SW 1271 (cell line): ENCODE measurements around the gene KIF14.
"Not testable (repeated sequence)": the region's sequence is repeated elsewhere in the genome, so short reads cannot be mapped to it uniquely, and the experiment has no call there.

ENCODE experiments used
- DNase-seq, 2 experiments: peaks; one replicate each; lab custom pipeline; 2025; lab: John Stamatoyannopoulos, UW

The KIF14 gene

DNA sequence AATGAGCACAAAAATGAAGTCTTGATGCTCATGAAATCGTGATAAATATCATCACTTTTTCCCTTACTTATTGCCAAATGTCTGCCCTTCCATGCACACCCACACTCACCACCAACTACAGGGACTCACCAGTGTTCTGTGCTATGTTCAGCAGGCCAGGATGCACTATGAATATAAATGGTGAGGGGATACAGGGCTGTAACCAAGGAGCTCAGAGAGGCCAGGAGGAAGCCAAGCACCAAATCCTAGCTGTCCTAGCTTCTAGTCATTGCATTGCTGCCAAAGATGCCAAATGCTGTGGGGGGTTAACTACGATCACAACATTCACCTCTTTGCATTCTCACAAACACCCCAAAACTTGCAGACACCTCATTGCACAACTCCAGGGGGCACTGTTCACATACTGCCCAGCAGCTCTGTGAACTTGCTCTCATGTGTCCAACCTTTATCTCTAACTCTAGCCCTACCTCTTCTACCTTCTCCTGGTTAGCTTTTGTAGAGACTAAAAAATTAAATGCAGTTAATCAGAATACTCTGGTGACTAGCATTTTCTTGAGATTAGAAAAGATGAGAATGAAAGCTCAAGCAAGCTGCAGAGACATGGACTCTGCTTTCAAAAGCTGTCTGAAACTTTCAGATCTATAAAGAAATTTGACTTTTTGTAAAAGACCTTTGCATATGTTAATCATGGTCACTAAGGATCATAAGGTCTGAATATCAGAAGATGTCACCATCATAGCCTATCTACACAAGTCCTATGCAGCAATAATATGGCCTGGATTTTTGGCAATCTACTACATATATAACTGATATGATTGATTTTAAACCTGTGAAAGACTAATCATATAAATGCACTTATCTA lies 13.9 kb upstream of the KIF14 start:
- no peak for DNase-seq

DNA sequence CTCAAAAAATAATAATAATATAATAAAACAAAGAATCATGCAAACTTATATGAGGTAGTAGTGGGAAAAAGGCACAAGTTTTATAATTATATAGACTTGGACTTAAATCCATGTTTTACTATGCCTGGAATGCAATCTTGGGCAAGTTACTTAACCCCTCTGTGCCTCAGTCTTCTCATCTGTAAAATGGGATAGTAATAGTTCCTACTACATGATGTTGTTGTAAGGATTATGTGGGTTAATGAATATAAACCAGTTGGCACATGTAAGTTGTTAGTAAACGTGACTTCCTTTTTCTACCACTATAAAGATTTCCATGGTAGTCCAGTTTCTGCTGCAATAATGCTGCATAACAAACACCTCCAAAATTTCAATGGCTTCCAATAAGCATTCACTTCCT lies 10.8 kb upstream of the KIF14 start:
- no peak for DNase-seq

DNA sequence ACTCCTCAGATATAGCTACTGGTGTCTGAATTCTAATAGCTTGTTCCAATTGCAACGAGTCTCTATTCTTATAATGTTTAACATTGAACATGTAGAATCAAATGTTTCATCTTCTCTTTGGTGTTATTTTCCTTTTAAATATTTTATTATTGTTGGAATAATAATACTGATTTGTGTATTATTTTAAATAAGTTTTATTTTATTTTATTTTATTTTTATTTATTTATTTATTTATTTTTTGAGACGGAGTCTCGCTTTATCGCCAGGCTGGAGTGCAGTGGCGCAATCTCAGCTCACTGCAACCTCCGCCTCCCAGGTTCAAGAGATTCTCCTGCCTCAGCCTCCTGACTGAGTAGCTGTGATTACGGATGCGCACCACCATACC lies 10.0 kb upstream of the KIF14 start:
- not testable (repeated sequence) for DNase-seq

DNA sequence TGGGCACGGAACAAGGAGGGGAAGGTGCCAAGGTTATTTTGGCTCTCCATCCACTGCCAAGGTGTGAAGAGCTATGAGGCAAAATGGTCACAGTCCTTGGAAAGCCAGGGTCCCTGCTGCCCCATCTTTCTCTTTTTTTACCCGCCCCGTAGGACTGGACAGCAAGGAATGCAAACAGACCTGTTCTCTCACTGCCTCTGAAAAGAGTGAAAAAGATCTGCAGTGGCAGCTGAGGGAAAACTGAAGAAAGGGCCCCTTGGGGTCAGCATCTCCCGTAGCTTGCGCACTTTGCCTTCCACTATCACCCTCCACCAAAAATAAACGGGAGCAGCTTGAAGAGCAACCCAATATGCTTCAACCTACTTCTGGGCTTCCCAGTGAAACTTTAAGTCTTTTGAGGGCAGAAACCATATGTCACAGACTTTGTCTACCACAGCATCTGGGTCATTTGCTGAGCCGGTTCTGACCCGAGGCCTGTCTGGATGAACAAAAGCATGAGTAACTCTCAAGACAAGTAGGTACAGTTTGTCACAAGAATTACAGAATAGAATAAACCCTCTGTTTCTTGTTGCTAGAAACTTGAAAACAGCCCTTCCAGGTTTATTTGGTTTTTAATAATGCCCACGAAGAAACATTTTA lies 9.4 kb upstream of the KIF14 start:
- no peak for DNase-seq

DNA sequence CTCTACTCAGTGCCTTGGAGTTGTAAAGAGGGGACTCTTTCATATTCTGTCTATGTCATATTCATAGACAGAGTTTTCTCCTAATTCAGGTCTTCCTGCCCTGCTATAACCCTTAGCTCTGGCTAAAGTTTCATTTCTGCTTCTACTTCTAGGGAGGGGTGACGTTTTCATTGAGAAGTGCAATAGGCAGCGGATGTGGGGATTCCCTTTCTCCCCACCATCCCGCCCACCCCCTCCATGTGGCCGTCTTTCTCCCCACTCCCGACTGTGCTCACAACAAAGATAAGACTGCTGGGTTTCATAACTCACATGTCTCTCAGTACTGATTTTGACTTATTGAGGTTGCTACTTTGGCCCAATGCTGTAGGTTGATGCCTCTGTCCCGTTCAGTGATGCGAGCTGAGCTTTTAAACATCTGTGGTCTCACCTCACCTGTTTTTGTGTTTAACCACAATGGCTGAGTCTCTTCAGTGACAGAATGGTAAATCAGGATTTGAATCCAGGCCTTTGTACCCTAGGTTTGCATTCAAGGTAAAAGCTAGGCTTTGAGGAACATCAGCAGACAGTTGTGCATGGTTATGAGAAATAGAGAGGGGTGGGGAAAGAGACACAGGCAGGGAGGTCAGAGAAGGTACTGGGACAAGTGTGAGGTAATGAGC lies 7.8 kb upstream of the KIF14 start:
- no peak for DNase-seq

DNA sequence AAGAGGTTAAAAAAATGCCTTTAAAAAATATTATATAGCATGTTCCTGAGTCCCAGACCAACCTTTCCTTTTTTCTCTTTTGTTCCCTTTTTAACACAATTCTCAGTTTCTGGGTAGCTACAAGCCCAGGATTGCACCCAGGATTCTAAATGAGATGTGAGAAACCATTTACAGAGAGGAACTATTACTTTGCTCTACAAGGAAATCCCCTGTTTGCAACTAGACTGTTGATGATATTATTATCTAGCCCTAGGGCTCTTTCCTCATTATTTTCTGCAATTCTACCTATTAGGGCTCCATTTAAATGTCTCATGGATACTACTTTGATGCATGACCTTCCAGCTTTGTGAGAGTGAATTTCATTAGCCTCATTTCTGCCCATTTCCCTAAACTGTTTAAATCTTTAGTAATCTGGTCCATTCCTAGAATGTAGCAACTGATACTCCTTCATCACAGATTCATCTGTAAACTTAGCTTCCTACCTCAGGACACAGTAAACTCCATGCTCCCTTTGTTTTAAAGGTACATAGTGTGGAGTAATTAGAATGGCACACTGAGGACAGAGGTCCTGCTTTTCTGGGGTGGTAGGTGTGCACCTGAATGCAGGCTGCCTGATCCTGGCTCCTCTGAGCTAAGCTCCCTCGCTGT lies 7.1 kb upstream of the KIF14 start:
- no peak for DNase-seq

DNA sequence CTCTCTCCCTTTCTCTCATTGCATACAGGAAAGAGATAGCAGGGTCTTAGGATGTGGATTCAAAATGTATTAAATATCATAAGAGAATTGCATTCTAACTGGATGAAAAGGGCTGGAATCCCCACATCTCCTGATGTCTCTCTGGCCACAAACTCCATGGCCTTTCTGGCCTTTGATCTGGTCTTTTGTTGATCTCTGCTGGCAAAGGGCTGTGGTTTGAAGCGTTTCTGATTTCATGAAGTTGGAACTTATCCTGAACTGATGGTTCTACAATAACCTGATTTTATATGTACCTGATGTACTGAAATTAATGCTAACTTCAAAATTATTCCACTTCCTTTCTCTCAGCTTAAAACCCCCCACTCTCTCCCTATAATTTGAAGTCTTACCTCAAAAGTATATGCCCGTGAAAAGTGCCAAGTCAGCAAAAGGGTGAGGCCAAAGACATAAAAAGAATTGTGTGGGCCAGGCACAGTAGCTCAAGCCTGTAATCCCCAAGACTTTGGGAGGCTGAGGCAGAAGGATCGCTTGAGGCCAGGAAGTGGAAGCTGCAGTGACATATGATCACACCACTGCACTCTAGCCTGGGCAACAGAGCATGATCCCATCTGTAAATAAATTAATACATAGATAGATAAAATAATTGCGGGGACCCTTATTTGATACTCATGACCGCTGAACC lies 6.4 kb upstream of the KIF14 start:
- no peak for DNase-seq

DNA sequence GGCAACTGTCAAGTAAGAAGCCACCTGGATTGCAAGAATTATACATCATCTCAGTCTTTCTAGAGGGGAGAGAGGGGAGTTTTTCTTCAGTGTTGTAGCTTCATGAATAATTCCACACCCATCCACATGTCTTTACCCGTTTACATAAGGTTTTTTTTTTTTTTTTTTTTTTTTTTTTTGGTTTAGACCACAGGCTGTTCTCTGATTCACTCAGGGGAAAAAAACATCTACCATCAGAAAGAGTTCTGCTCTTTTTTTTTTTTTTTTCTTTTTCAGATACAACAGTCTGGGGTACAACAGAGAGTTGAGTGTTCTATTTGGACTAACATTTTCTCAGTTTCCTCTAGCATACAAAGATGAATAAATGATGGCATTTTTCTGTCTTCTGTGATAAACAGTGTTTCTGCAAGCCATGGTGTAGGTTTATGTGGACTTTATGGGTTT lies 4.9 kb upstream of the KIF14 start:
- DNase-seq, result no peak

DNA sequence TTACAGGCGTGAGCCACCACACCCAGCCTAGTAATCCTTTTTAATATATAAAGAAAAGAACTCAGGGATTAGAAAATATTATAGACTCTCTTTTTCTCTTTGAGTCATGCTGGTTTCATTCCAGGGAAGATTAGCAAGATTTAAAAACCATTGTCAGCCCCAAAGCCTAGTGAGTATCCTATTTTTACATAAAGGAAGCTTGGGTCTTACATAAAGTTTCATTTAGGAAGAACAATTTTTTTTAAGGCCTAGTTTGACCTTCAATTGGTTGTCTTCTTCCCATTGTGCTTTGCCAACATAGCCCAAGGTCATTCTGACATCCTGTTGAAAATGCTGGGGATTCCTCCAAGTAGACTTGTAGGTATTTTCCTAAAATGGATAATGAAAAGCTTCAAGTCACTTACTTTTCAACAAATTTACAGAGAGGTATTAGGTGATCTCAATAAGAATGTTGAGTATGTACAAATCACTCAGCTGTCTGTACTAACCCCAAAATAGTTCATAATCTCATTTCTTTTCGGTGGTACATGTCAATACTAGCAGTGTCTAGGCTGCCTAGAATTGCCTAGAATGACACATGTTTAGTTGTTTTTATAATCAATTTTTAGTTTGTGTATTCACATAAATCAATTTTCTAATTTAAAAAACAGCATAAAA lies 4.3 kb upstream of the KIF14 start:
- DNase-seq, result no peak

DNA sequence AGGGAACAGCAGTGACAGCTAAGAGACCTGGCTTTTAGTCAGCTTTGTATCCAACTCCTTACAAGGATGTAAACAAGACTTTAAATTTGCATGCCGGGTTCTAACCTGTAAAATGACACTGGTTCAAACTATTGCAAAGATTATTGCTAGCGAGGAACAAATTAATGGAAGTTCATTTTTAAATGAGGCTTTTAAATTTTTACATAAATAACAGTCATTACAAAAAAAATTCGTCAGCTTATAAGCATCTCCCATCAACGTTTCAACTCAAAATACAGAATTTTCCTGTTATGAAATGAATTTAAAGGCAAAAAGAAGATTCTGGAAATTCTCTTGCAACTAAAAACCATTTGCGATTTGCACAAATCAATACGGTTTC lies 668 bp downstream of the KIF14 start:
- DNase-seq, result no peak

DNA sequence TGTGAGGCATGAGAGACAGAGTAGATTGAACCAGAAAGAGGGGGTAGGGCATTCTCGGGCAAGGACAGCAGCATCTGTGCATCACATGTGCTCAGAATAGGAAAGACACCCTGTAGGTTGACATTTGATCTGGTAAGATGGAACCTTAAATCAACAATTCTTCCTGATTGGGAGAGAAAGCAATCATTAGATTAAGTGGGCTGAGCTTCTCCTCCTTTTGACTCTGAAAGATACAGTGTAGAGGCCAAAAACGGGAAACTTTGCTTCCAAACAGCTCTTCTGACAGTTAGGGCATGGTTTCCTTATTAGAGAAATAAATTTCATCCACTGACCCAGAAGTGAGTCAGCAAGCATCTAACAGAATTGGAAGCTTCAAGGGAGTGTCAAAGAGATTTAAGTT lies 9.7 kb downstream of the KIF14 start:
- DNase-seq, result no peak

DNA sequence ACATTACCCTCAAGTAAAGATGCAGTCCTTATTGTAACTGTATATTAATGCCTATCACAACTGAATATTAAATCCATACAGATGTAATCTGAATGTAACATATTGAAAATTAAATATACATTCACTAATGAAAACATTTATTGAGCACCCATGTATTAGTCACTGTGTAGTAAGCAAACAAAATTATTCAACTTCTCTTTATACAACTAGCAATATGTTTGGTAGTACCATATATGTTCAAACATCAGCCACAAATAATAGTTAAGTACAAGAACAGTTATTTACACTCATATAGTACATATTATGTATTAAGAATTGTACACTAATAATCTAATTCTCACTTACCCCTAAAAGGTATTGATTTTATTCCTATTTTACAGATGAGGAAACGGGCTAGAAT lies 17.9 kb downstream of the KIF14 start:
- no peak for DNase-seq

DNA sequence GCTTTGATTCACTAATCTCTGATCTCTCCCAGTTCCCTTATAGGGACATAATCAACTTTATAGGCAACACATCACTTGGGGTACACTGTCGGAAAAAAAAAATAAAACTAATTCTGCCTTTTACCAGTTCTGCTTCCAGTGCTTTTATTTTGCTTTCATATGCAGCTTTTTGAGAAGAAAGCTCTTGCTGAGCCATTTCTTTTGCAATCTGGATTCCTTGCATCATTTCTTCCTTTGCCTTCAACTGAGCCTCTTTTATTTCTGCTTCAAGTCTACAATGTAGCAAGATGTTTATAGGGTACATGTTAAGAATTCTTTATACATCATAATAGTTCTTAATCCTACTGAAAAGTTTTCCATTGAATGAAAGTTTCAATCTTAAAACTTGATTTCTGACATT lies 30.6 kb downstream of the KIF14 start:
- no peak for DNase-seq

DNA sequence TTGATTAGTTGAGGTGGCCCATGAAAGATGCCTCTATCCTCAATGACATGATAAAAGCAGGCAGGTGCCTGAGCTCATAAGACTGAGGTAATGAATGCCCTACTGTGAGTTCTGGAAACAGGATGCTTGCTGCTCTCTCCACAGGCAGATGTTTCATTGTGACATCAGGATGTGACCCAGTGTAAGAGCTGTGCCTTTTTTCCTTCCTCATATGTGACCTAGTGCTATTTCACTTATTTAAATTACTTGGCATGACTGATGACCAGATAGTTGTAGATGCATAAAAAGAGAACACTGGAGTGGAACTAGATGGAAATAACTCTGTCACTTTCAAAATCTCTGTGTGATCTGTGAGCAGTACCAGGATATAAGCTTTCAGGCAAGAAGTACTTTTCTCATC lies 31.9 kb downstream of the KIF14 start:
- no peak for DNase-seq

DNA sequence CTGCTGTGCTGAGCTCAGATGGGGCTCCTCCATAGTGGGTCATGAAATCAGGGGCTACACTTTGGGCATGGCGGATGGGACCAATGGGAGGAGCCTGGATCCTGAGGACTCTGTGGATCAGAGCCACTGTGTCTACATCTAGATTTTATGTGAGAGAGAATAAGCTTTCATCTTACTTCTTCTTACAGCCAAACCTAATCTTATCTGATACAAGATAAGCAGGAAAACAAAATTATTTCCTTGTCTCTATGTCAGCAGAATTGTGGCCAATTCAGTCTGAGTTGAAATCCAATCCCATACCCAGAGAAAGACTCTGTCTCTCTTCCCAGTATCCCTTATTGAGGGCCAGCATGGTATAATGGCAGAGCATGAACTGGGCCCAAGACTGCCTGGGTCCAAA lies 56.2 kb downstream of the KIF14 start:
- no peak for DNase-seq

DNA sequence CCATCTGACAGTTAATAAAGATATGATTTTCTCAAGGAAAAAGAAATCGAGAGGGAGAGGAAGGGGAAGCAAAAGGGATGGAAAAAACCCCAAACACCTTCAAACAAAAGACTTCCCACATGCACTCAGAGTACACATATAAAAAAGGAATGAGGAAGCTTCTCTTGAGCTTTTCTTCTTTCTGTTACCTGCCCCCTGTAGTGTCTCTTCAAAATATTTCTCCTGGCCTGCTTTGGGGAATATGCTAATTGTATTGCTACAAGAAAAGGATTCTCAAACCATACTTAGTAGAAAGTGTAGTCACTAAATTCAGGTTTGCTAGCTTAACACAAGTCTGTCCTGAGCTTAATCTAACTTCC lies 58.7 kb downstream of the KIF14 start:
- no peak for DNase-seq

DNA sequence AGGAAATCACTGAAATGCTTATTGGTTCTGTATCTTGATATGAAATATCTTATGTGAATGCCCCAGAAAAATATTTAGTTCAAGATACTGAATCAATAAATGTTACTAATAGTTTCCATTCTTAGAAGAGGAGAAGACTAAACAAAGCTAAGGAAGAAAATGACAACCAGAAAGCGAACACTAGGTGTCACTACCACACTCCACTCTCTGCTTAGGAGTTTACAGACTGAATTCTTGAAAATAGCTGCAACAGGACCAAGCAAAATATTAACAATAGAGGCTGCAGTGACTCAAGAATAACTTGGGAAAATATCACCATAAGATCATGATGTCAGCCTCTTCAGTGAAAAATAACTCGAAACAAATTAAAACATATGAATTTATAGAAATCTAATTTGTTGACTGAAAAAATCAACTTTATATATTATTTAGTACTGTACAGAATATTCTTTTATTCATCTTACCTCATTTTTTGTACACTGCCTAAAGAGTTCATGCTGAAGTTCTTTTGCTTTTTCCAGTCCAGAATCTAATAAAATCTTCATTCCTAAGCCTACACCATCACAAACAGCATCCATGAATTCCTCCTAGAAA lies 61.6 kb downstream of the KIF14 start:
- peak in 1 of 2 experiments; percentile 39 for DNase-seq

DNA sequence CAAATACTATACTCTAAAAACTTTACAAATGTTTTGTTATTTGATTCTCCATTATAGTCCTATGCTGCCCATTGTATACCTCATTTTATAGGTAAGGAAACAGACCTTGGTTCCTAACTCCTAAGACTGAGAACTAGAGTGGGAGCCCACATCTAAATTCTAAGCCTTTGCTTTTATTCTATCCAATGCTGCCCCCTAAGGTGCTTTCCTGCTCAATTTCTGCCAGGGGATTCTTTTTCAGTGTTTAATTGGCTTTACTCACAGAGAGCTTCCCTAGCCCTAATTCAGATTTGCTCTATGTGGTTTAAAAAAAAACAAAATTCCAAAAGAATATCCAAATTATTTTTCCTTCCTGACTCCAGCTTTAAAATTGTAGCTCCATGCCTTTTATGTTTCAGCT lies 64.5 kb downstream of the KIF14 start:
- DNase-seq, result no peak

DNA sequence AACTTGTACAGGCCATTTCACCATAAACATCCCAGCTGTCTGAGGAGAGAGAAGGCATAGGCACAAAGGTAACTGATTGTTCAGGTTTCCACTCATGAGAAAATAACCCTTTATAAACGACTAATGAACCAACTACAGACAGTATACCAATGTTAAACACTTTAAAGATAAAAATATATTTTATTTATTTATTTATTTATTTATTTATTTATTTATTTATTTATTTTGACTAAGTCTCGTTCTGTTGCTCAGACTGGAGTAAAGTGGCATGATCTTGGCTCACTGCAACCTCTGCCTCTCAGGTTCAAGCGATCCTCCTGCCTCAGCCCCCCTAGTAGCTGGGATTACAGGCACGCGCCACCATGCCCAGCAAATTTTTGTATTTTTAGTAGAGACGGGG lies 67.8 kb downstream of the KIF14 start:
- not testable (repeated sequence) for DNase-seq

DNA sequence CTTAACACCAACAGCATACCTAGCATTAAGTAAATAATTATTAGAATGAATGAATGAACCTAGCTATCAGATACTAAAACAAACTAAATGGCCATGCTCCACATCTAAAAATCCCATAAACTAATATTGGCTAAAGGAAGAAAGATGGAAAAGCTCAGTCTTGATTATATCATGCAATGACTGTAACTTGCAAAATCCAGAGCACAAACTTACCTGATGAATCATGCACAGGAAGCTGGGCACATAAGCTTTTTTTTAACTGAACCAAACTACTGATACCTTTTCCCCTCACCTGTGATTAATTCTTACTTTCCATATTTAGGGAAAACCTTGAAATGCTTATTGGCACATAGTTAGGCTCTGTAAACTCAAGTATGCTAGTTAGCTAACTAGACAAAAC lies 70.2 kb downstream of the KIF14 start:
- DNase-seq, result no peak

DNA sequence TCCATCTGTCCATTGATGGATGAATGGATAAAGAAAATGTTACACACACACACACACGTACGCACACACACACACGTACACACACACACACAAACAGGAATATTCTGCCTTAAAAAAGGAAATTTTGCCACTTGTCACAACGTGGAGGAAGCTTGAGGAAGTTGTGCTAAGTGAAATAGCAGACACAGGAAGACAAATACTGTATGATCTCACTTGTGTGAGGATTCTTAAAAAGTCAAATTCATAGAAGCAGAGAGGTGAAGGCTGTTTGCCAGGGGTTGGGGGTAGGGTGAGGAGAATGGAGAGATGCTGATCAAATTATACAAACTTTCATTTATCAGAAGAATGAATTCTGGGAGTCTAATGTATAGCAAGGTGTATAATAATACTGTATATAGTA lies 73.2 kb downstream of the KIF14 start:
- DNase-seq, result no peak
